Lung (tissue), 12 donors: ENCODE data around the gene CEMIP. TPM values are rescaled to one million over a fixed set of nuclear protein-coding genes. Genes with fewer than 3 reads are reported as not detected.

Source experiments
- ATAC-seq: fragments of 200-7000 bp; cut with Tn5 transposase; one replicate; pipeline ENCODE4 v1.9.1; 2020; ENCODE audit warnings: moderate number of reproducible peaks; ENCODE audit not compliant: insufficient read depth, low FRiP score
- DNase-seq, 3 donors: peaks; one replicate each; pipeline ENCODE4 v3.0.0-alpha.2; 2013 to 2017
- H3K27ac ChIP-seq, 2 donors: one replicate each; pipeline ENCODE4 v1.5.1; 2013; ENCODE audit warnings: mild to moderate bottlenecking in 2 of 2, moderate library complexity in 2 of 2, control low read depth in 1 of 2, inconsistent platforms in 1 of 2, low read depth in 1 of 2, low read length in 1 of 2
- H3K27me3 ChIP-seq, 3 donors: one replicate each; pipeline ENCODE4 v1.5.1; 2013; ENCODE audit warnings: low read length in 2 of 3; ENCODE audit not compliant: control insufficient read depth in 3 of 3, insufficient read depth in 3 of 3
- H3K36me3 ChIP-seq, 4 donors: one replicate each; pipeline ENCODE4 v1.5.1; 2013; ENCODE audit warnings: low read length in 4 of 4, mild to moderate bottlenecking in 1 of 4, moderate library complexity in 1 of 4; ENCODE audit not compliant: control insufficient read depth in 4 of 4, insufficient read depth in 4 of 4
- H3K4me1 ChIP-seq, 5 donors: one replicate each; pipeline ENCODE4 v1.5.1; 2013; ENCODE audit warnings: low read length in 5 of 5, mild to moderate bottlenecking in 2 of 5, moderate library complexity in 1 of 5; ENCODE audit not compliant: control insufficient read depth in 5 of 5, insufficient read depth in 5 of 5
- H3K4me3 ChIP-seq: one replicate; pipeline ENCODE4 v1.5.1; 2013; ENCODE audit warnings: mild to moderate bottlenecking, control low read depth, moderate library complexity
- H3K9ac ChIP-seq, 2 donors: one replicate each; pipeline ENCODE4 v1.5.1; 2013; ENCODE audit warnings: low read length in 2 of 2, control low read depth in 1 of 2; ENCODE audit not compliant: insufficient read depth in 1 of 2
- H3K9me3 ChIP-seq, 4 donors: one replicate each; pipeline ENCODE4 v1.5.1; 2013; ENCODE audit warnings: low read length in 3 of 4, mild to moderate bottlenecking in 1 of 4, moderate library complexity in 1 of 4; ENCODE audit not compliant: control insufficient read depth in 4 of 4, insufficient read depth in 3 of 4
- CTCF ChIP-seq: IDR thresholded peaks from 2 replicates; pipeline ENCODE4 v1.5.1; 2012; ENCODE audit warnings: mild to moderate bottlenecking; ENCODE audit errors: control extremely low read depth, extremely low read depth
- WGBS, 2 donors: extraction: QIAGEN DNeasy Blood & Tissue Kit; methylation state at CpG; one replicate each; pipeline ENCODE4 v1.1.7; 2013; 5-methylcytosine and 5-hydroxymethylcytosine counted together
- polyA plus RNA-seq, 2 donors: library from polyadenylated mRNA; stranded (reverse); fragments of 200-250 nt; gene quantifications; one replicate each; pipeline ENCODE4 v1.2.1, GENCODE V29; 2013
- total RNA-seq, 2 donors: library from RNA; depleted of rRNA in 1 of 2; stranded (reverse); fragments of >200 nt in 1 of 2; gene quantifications; one replicate each; pipeline ENCODE4 v1.2.1, GENCODE V29; 2014 to 2021
- donor health status: control.
- donor health status: control.
- donor health status: Bipolar disorder and iron deficiency.
- donor health status: healthy.
- donor health status: DM: yes; HTN: yes; CAD: no.

Gene CEMIP
- total and polyA plus RNA-seq, 4 donors = 1.9 to 32.0 (median 3.9) TPM

- Histone ChIP-seq H3K4me3 (no peak overlapping the region), H3K27ac (no peak overlapping the region), H3K27me3 (no peaks in the 10 kb centered on the region), H3K4me1 (peaks cover 0 to 4% (median 0%) of the 10 kb centered on the region in 5 donors), H3K36me3 (peaks cover 0 to 20% (median 11%) of the 10 kb centered on the region in 4 donors), H3K9ac (no peak overlapping the region), H3K9me3 (no peaks in the 10 kb centered on the region)
- no peak for DNase-seq
- no peak for ATAC-seq
- 97% methylated on average over 4 of the region's 4 CpGs for WGBS, 2 donors
- no peak for TF ChIP-seq CTCF
Measured at GRCh38 chr15:80967991-80968510, 188.9 kb downstream of the CEMIP start.

GRCh38 chr15:80969316-80969715, 190.1 kb downstream of the CEMIP start:
- WGBS, 2 donors = 88 to 94% methylated on average over 7 of the region's 7 CpGs
- Histone ChIP-seq H3K4me1 (peaks cover 0 to 4% (median 0%) of the 10 kb centered on the region in 5 donors), H3K36me3 (peaks cover 0 to 23% (median 12%) of the 10 kb centered on the region in 4 donors), H3K9me3 (no peaks in the 10 kb centered on the region), H3K9ac (no peak overlapping the region), H3K27ac (no peak overlapping the region), H3K27me3 (no peaks in the 10 kb centered on the region), H3K4me3 (no peak overlapping the region)
- DNase-seq = no peak
- ATAC-seq = no peak
- no peak for TF ChIP-seq CTCF

GRCh38 chr15:80970018-80970657, 191.0 kb downstream of the CEMIP start:
- WGBS, 2 donors = 63 to 69% methylated on average over 12 of the region's 12 CpGs
- DNase-seq (peak; percentile 60 to 79 (median 73)), ATAC-seq (no peak)
- H3K27me3 ChIP-seq = no peaks in the 10 kb centered on the region
- TF ChIP-seq CTCF = peak; percentile 81
- no peak overlapping the region for H3K4me3 ChIP-seq
- H3K27ac ChIP-seq = no peak overlapping the region
- H3K4me1 ChIP-seq = peaks cover 0 to 4% (median 0%) of the 10 kb centered on the region in 5 donors
- H3K36me3 ChIP-seq = peaks cover 0 to 23% (median 12%) of the 10 kb centered on the region in 4 donors
- no peaks in the 10 kb centered on the region for H3K9me3 ChIP-seq
- no peak overlapping the region for H3K9ac ChIP-seq
